IMR-90 (cell line): ENCODE measurements around the gene KIF3B. TPM values are rescaled to one million over a fixed set of nuclear protein-coding genes. Genes with fewer than 3 reads are reported as not detected.

Source experiments
- ATAC-seq: fragments of 200-7000 bp; cut with Tn5 transposase; 2 replicates; pipeline ENCODE4 v1.9.1; 2020; ENCODE audit warnings: low read depth, mild to moderate bottlenecking, moderate library complexity
- BruUV-seq: library from RNA; stranded (reverse); fragments of 400-500 nt; replicated peaks from 2 replicates; lab custom pipeline; 2021; lab: Mats Ljungman, UMichigan
- CTCF ChIA-PET: fragments of 300-600 bp; formaldehyde crosslinking; extraction: SDS; loops from one replicate; lab custom pipeline; 2021; ENCODE audit warnings: antibody characterized with exemption; lab: Yijun Ruan, JAX
- POLR2A ChIA-PET: fragments of 300-600 bp; sonication (Branson Sonifier 250); formaldehyde crosslinking; loops from one replicate; lab custom pipeline; 2022; ENCODE audit warnings: antibody characterized with exemption; ENCODE audit not compliant: unreplicated experiment; lab: Charles Lee
- DNase-seq: peaks from one replicate; pipeline ENCODE4 v3.0.0; 2013
- H2AFZ ChIP-seq: replicated peaks from 2 replicates; pipeline ENCODE3; 2013; ENCODE audit warnings: low read length, mild to moderate bottlenecking; ENCODE audit not compliant: poor library complexity
- H2AK5ac ChIP-seq: 2 replicates; pipeline ENCODE4 v1.6.1; 2013; ENCODE audit warnings: low read depth, low read length, inconsistent platforms
- H2AK9ac ChIP-seq: replicated peaks from 2 replicates; pipeline ENCODE3; 2013; ENCODE audit warnings: mild to moderate bottlenecking, low read depth, low read length, moderate library complexity; ENCODE audit not compliant: poor library complexity
- H2BK120ac ChIP-seq: 2 replicates; pipeline ENCODE4 v1.6.1; 2013; ENCODE audit warnings: low read depth, low read length, inconsistent platforms
- H2BK15ac ChIP-seq: 3 replicates; pipeline ENCODE4 v1.6.1; 2013; ENCODE audit warnings: low read depth, low read length, inconsistent platforms
- H2BK20ac ChIP-seq: 2 replicates; pipeline ENCODE4 v1.6.1; 2013; ENCODE audit warnings: low read depth, mild to moderate bottlenecking, inconsistent platforms, low read length, moderate library complexity
- H2BK5ac ChIP-seq: 2 replicates; pipeline ENCODE4 v1.6.1; 2013; ENCODE audit warnings: mild to moderate bottlenecking, low read depth, low read length, inconsistent platforms; ENCODE audit not compliant: poor library complexity, severe bottlenecking
- H3K14ac ChIP-seq: replicated peaks from 2 replicates; pipeline ENCODE4 v1.6.1; 2013; ENCODE audit warnings: low read depth, low read length, inconsistent platforms
- H3K18ac ChIP-seq: 2 replicates; pipeline ENCODE4 v1.6.1; 2013; ENCODE audit warnings: low read depth, low read length, control low read depth
- H3K23ac ChIP-seq: 2 replicates; pipeline ENCODE4 v1.6.1; 2013; ENCODE audit warnings: low read depth, low read length, inconsistent platforms
- H3K27ac ChIP-seq: 2 replicates; pipeline ENCODE4 v1.5.1; 2013; ENCODE audit warnings: mild to moderate bottlenecking, control low read depth, low read length; ENCODE audit not compliant: insufficient read depth
- H3K27me3 ChIP-seq: 2 replicates; pipeline ENCODE4 v1.6.1; 2013; ENCODE audit warnings: low read length; ENCODE audit not compliant: control insufficient read depth, insufficient read depth
- H3K36me3 ChIP-seq: 2 replicates; pipeline ENCODE4 v1.6.1; 2013; ENCODE audit warnings: low read length, mixed read lengths; ENCODE audit not compliant: control insufficient read depth, insufficient read depth
- H3K4ac ChIP-seq: 2 replicates; pipeline ENCODE4 v1.6.1; 2013; ENCODE audit warnings: low read depth, low read length, inconsistent platforms
- H3K4me1 ChIP-seq: 2 replicates; pipeline ENCODE4 v1.6.1; 2013; ENCODE audit warnings: low read length, mixed read lengths; ENCODE audit not compliant: control insufficient read depth, insufficient read depth
- H3K4me2 ChIP-seq: 2 replicates; pipeline ENCODE4 v1.6.1; 2013; ENCODE audit warnings: low read depth, mild to moderate bottlenecking, control low read depth, low read length, moderate library complexity
- H3K4me3 ChIP-seq: 2 replicates; pipeline ENCODE4 v1.5.1; 2013; ENCODE audit warnings: low read depth, mild to moderate bottlenecking, control low read depth, low read length, moderate library complexity; ENCODE audit not compliant: insufficient read depth
- H3K56ac ChIP-seq: 2 replicates; pipeline ENCODE4 v1.6.1; 2013; ENCODE audit warnings: low read length, inconsistent platforms; ENCODE audit not compliant: insufficient read depth; ENCODE audit errors: extremely low read depth
- H3K79me1 ChIP-seq, 2 experiments: 2 replicates each; pipeline ENCODE4 v1.6.1; 2013; ENCODE audit warnings: low read length in 2 of 2, inconsistent platforms in 1 of 2, low read depth in 1 of 2
- H3K9ac ChIP-seq: 2 replicates; pipeline ENCODE4 v1.6.1; 2013; ENCODE audit warnings: low read depth, low read length, control low read depth
- H3K9me1 ChIP-seq: 2 replicates; pipeline ENCODE4 v1.6.1; 2013; ENCODE audit warnings: low read length, inconsistent platforms; ENCODE audit not compliant: insufficient read depth
- H3K9me3 ChIP-seq: 2 replicates; pipeline ENCODE4 v1.6.1; 2013; ENCODE audit warnings: low read length; ENCODE audit not compliant: control insufficient read depth, insufficient read depth
- H4K20me1 ChIP-seq: 2 replicates; pipeline ENCODE4 v1.6.1; 2013; ENCODE audit warnings: low read length, inconsistent platforms; ENCODE audit not compliant: insufficient read depth
- H4K5ac ChIP-seq: 2 replicates; pipeline ENCODE4 v1.6.1; 2013; ENCODE audit warnings: mild to moderate bottlenecking, low read depth, low read length, control low read depth
- H4K8ac ChIP-seq, 2 experiments: 2 replicates each; pipeline ENCODE4 v1.6.1; 2013; ENCODE audit warnings: low read depth in 2 of 2, low read length in 2 of 2, control low read depth in 1 of 2, inconsistent platforms in 1 of 2
- H4K91ac ChIP-seq: 2 replicates; pipeline ENCODE4 v1.6.1; 2013; ENCODE audit warnings: low read depth, low read length, inconsistent platforms; ENCODE audit not compliant: insufficient read depth
- BHLHE40 ChIP-seq: fragments of 150-350 bp; IDR thresholded peaks from 2 replicates; pipeline ENCODE4 v1.6.1; 2016; ENCODE audit warnings: mild to moderate bottlenecking, low read depth, low read length
- CEBPB ChIP-seq: IDR thresholded peaks from 2 replicates; pipeline ENCODE4 v1.6.1; 2012; ENCODE audit warnings: low read depth, low read length, improper control_type of control experiment
- CHD1 ChIP-seq: IDR thresholded peaks from 2 replicates; pipeline ENCODE4 v1.6.1; 2012; ENCODE audit warnings: low read depth, low read length, improper control_type of control experiment
- FOS ChIP-seq: fragments of 150-350 bp; IDR thresholded peaks from 2 replicates; pipeline ENCODE4 v1.6.1; 2016; ENCODE audit warnings: low read depth, low read length
- MAFK ChIP-seq: IDR thresholded peaks from 2 replicates; pipeline ENCODE4 v1.6.1; 2012; ENCODE audit warnings: low read depth, low read length, improper control_type of control experiment
- MAZ ChIP-seq: IDR thresholded peaks from 2 replicates; pipeline ENCODE4 v1.6.1; 2012; ENCODE audit warnings: low read depth, mild to moderate bottlenecking, low read length, improper control_type of control experiment, moderate library complexity, borderline replicate concordance
- NFE2L2 ChIP-seq: fragments of 150-350 bp; IDR thresholded peaks from 2 replicates; pipeline ENCODE4 v1.6.1; 2016; ENCODE audit warnings: low read depth, mild to moderate bottlenecking, low read length
- POLR2A ChIP-seq: IDR thresholded peaks from 2 replicates; pipeline ENCODE4 v1.6.1; 2012; ENCODE audit warnings: mild to moderate bottlenecking, low read depth, low read length
- RAD21 ChIP-seq: IDR thresholded peaks from 2 replicates; pipeline ENCODE4 v1.6.1; 2012; ENCODE audit warnings: low read length, improper control_type of control experiment
- RCOR1 ChIP-seq: IDR thresholded peaks from 2 replicates; pipeline ENCODE4 v1.6.1; 2012; ENCODE audit warnings: mild to moderate bottlenecking, low read length, improper control_type of control experiment; ENCODE audit not compliant: insufficient replicate concordance
- RFX5 ChIP-seq: IDR thresholded peaks from 2 replicates; pipeline ENCODE4 v1.8.0; 2012; ENCODE audit warnings: low read depth, mild to moderate bottlenecking, low read length, moderate library complexity
- SMC3 ChIP-seq: fragments of 150-350 bp; IDR thresholded peaks from 2 replicates; pipeline ENCODE4 v1.6.1; 2016; ENCODE audit warnings: low read depth, mild to moderate bottlenecking, antibody characterized with exemption, low read length, moderate library complexity
- WGBS, 2 experiments: methylation state at CpG; one replicate each; pipeline versions ENCODE4 v1.1.5 to v1.1.7; 2013; ENCODE audit warnings: missing lambda C conversion rate in 2 of 2; ENCODE audit not compliant: insufficient read length in 1 of 2; ENCODE audit errors: extremely low coverage in 2 of 2; 5-methylcytosine and 5-hydroxymethylcytosine counted together
- dilution Hi-C: fragments of 300-500 bp; cut with HindIII; formaldehyde crosslinking; loops from one replicate; pipeline ENCODE4 v1.14.3; 2018; ENCODE audit warnings: low sequenced_read_pairs; ENCODE audit not compliant: unreplicated experiment
- in situ Hi-C: fragments of 300-500 bp; cut with MboI; formaldehyde crosslinking; loops from 3 replicates; pipeline ENCODE4 v1.14.3; 2019; ENCODE audit warnings: low sequenced_read_pairs, inconsistent platforms, mixed read lengths
- intact Hi-C: fragments of 100-400 bp; cut with micrococcal nuclease; formaldehyde crosslinking; loops from 2 replicates; pipeline ENCODE4 v1.10.0; 2022
- polyA plus RNA-seq, 3 experiments: library from polyadenylated mRNA; depleted of rRNA; stranded (reverse); fragments of >200 nt; gene quantifications; 2 replicates each; pipeline ENCODE4 v1.2.3, GENCODE V29; 2012; ENCODE audit warnings: low replicate concordance in 1 of 3
- total RNA-seq: library from RNA; depleted of rRNA; stranded (reverse); fragments of >200 nt; gene quantifications from 2 replicates; pipeline ENCODE4 v1.2.3, GENCODE V29; 2012
- TF ChIP-seq, protein P1 (sequence below): conservative IDR thresholded peaks from 2 replicates; pipeline ENCODE4 v1.5.1; 2012; ENCODE audit warnings: mild to moderate bottlenecking, low read depth, low read length, improper control_type of control experiment
- TF ChIP-seq, protein P2 (sequence below): fragments of 150-350 bp; IDR thresholded peaks from 2 replicates; pipeline ENCODE4 v1.6.1; 2017; ENCODE audit warnings: mild to moderate bottlenecking, antibody characterized with exemption, low read length, low read depth
- TF ChIP-seq, protein P3 (sequence below): fragments of 150-350 bp; IDR thresholded peaks from 2 replicates; pipeline ENCODE4 v1.6.1; 2016; ENCODE audit warnings: low read depth, mild to moderate bottlenecking, low read length, moderate library complexity, borderline replicate concordance

Gene KIF3B
- total and polyA plus RNA-seq, 2 of the 4 experiments (the other 2 are of a cell fraction): 17.1 to 28.1 TPM

DNA sequence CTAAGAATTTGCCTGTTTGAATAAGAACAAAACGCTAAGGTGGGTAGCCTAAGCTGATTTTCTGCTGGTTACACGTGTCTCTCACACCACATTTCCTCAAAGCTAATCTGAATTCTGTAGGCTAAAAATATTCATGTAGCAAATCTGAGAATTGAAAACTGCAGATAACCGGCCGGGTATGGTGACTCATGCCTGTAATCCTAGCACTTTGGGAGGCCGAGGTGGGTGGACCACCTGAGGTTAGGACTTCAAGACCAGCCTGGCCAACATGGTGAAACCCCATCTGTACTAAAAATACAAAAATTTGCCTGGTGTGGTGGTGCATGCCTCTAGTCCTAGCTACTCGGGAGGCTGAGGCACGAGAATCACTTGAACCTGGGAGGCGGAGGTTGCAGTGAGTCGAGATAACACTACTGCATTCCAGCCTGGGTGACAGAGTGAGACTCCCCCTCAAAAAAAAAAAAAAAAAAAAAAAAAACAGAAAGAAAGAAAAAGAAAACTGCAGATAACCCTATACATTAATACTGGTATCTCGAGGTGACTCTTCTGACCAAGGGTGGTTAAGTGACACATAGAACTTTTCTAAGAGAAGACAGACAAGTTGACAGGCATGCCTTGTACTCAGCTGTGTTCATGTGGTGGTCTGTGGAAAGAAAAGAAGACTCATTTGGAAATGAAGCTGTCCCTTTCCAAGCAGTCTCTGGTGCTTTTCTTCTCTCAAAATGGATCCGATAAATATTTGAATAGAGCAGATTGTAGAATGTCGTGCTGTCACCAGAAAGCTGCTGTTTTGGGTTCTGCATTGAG lies 55.9 kb downstream of the KIF3B start:
- H3K36me3 ChIP-seq: peaks cover 17% of the 10 kb centered on the region
- dilution Hi-C loops (no loop called here), intact Hi-C loops (no loop called here), in situ Hi-C loops (no loop called here)
- H3K4me1 ChIP-seq: peaks cover 4% of the 10 kb centered on the region
- H2BK5ac ChIP-seq: no peak overlapping the region
- H2BK120ac ChIP-seq: no peak overlapping the region
- H3K9me3 ChIP-seq: no peaks in the 10 kb centered on the region
- H4K5ac ChIP-seq: no peak overlapping the region
- no peak overlapping the region for H3K56ac ChIP-seq
- H2AFZ ChIP-seq: no peak overlapping the region
- H3K27me3 ChIP-seq: no peaks in the 10 kb centered on the region
- H3K9ac ChIP-seq: no peak overlapping the region
- H3K14ac ChIP-seq: no peak overlapping the region
- H3K4me2 ChIP-seq: no peak overlapping the region
- H3K27ac ChIP-seq: no peak overlapping the region
- no peak for ATAC-seq
- no peak overlapping the region for H3K4me3 ChIP-seq
- WGBS, 2 experiments: 96% methylated on average over 3 of the region's 12 CpGs; no CpG with 5 or more reads in 1 of the 2 experiments
- no peak overlapping the region for H3K23ac ChIP-seq
- H4K8ac ChIP-seq: no peak overlapping the region
- no peak overlapping the region for H2BK15ac ChIP-seq
- no peak overlapping the region for H3K4ac ChIP-seq
- H3K18ac ChIP-seq: no peak overlapping the region
- no TSS peak for BruUV-seq
- no peak overlapping the region for H2AK5ac ChIP-seq
- no peak for DNase-seq
- no peak overlapping the region for H2AK9ac ChIP-seq
- H4K91ac ChIP-seq: no peak overlapping the region
- ChIA-PET CTCF (no interaction called here), POLR2A (no interaction called here)
- peaks cover 0 to 5% of the 10 kb centered on the region in 2 experiments; a peak in 2 of 4 replicates for H3K79me1 ChIP-seq
- H4K20me1 ChIP-seq: no peaks in the 10 kb centered on the region
- H3K9me1 ChIP-seq: peaks cover 11% of the 10 kb centered on the region
- H2BK20ac ChIP-seq: no peak overlapping the region
- no peak for TF ChIP-seq RCOR1
- no peak for TF ChIP-seq RAD21
- TF ChIP-seq NFE2L2: no peak
- TF ChIP-seq RFX5: no peak
- no peak for TF ChIP-seq CEBPB
- TF ChIP-seq, protein P1, sequence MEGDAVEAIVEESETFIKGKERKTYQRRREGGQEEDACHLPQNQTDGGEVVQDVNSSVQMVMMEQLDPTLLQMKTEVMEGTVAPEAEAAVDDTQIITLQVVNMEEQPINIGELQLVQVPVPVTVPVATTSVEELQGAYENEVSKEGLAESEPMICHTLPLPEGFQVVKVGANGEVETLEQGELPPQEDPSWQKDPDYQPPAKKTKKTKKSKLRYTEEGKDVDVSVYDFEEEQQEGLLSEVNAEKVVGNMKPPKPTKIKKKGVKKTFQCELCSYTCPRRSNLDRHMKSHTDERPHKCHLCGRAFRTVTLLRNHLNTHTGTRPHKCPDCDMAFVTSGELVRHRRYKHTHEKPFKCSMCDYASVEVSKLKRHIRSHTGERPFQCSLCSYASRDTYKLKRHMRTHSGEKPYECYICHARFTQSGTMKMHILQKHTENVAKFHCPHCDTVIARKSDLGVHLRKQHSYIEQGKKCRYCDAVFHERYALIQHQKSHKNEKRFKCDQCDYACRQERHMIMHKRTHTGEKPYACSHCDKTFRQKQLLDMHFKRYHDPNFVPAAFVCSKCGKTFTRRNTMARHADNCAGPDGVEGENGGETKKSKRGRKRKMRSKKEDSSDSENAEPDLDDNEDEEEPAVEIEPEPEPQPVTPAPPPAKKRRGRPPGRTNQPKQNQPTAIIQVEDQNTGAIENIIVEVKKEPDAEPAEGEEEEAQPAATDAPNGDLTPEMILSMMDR: no peak
- TF ChIP-seq, protein P2, sequence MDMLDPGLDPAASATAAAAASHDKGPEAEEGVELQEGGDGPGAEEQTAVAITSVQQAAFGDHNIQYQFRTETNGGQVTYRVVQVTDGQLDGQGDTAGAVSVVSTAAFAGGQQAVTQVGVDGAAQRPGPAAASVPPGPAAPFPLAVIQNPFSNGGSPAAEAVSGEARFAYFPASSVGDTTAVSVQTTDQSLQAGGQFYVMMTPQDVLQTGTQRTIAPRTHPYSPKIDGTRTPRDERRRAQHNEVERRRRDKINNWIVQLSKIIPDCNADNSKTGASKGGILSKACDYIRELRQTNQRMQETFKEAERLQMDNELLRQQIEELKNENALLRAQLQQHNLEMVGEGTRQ: no peak
- no peak for TF ChIP-seq MAFK
- no peak for TF ChIP-seq POLR2A
- TF ChIP-seq FOS: no peak
- TF ChIP-seq CHD1: no peak
- TF ChIP-seq BHLHE40: no peak
- TF ChIP-seq, protein P3, sequence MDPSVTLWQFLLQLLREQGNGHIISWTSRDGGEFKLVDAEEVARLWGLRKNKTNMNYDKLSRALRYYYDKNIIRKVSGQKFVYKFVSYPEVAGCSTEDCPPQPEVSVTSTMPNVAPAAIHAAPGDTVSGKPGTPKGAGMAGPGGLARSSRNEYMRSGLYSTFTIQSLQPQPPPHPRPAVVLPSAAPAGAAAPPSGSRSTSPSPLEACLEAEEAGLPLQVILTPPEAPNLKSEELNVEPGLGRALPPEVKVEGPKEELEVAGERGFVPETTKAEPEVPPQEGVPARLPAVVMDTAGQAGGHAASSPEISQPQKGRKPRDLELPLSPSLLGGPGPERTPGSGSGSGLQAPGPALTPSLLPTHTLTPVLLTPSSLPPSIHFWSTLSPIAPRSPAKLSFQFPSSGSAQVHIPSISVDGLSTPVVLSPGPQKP: no peak
- no peak for TF ChIP-seq SMC3
- no peak for TF ChIP-seq MAZ
